NCI-H2107 (cell line): ENCODE data around the gene PNPLA2.

Experiments
- DNase-seq: peaks from one replicate; lab custom pipeline; 2025; lab: John Stamatoyannopoulos, UW

PNPLA2 gene, protein sequence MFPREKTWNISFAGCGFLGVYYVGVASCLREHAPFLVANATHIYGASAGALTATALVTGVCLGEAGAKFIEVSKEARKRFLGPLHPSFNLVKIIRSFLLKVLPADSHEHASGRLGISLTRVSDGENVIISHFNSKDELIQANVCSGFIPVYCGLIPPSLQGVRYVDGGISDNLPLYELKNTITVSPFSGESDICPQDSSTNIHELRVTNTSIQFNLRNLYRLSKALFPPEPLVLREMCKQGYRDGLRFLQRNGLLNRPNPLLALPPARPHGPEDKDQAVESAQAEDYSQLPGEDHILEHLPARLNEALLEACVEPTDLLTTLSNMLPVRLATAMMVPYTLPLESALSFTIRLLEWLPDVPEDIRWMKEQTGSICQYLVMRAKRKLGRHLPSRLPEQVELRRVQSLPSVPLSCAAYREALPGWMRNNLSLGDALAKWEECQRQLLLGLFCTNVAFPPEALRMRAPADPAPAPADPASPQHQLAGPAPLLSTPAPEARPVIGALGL

DNA sequence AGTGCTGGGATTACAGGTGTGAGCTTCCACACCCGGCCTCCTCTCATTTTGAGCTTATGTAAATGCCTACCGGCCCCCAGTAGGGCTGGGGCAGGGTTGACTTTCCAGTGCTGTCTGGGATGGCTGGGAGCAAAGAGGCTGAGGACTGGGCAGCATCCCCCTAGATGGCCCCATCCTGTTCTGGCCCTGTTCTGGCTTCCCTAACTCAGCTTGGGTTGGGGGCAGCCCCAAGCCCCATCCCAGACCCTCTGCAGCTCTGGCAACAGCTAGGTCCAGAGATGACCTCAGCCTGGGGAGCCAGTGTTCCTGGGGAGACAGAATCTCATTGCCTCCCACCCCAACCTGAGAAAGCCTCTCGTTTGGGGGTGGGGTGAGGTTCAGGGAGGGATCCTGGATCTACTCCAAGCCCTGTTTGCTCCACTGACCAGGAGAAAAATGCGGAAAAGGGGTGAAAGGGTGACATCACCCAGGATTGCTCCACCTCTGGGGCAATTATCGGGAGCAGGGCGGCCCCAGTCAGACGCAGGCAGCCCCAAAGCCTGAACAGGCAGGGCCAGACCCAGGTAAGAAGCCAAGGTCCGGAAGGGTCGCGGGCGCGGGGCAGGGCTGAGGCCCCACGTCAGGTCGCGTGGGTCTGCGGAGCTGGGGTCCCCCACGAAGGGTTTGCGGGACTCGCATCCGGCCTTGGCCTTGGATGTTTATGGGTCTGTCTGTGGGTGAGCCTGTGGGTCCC is at the start of gene PNPLA2:
TSS of gene PNPLA2 (plus strand) at position 519 of the 733 bp plus-strand sequence. CDS start 805 bp downstream, outside the sequence.
- no peak for DNase-seq

DNA sequence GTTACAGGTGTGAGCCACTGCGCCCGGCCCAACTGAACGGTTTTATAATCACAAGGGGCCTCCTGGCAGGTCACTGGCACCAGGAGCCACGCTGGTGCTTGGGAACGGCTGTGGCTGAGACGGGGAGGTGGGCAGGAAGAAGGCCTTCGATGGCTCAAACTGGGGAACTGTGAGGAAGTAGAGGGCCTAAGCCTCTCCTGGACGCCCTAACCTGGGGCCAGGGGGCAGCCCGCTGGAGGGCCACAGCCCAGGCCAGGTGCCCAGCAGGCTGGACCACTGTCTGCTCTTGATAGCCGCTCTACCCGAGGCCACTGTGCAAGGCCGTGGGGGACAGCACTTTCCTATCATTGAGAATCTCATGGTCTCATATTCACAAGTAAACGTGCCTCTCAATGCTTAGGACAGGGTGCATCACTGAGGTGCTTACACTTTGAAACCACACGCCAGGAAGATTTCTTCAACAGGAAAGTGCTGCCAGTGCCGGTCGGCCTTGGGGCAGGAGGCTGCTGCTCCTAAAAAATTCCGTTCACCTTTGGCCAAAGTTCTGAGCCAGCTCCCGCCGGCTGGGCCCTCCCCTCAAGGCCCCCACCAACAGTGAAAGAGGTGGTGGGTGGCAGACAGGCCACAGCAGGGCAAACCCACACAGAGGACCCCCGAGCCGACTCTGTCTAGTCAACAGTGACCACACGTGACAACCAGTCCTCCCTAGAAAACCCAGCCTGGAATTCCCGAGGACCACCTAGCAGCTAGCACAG is 48.6 kb upstream of the PNPLA2 start:
- DNase-seq, result no peak

DNA sequence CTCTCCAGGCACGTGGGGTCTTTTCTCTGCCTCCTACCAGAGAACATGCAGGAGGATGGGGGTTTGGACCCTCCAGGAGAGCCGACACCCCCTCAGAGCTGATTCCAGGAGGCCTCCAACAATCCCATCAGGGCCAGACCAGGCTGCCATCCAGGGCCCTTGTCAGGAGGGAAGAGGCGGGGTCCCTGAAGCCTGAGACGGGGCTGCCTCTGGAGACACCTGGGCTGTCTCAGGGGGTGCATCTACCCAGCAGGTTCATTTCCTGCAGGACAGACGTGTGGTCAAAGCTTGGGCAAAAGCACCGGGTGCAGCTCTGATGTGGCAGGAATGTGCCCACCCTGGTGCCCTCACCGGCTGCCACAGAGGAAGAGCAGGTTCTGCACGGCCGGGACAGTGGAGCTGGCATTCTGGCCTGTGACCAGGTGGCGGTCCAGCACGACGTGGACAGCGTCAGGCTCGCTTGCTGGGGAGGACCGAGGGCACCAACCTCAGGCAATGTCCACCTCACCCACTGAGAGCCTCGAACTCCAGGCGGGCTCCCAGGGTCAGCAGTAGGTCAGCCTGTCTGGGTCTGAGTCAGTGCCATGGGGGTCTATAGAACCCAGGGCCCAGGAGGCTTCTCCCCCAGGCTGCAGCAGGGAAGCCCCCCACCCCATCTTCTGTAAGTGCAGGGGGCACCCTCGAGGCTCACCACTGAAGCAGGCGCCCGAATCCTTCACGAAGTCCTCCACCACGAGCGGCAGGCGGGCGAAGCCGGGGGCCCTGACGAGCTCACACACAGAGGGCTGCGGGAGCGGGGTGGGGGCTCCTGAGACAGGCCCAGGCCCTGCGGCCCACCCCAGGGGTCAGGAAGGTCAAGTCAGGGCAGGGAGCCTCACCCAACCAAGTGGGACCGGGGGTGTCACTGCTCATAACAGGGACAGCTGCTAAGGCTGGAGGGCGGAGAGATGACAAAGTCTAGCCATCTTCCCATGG is 47.8 kb upstream of the PNPLA2 start:
- no peak for DNase-seq

DNA sequence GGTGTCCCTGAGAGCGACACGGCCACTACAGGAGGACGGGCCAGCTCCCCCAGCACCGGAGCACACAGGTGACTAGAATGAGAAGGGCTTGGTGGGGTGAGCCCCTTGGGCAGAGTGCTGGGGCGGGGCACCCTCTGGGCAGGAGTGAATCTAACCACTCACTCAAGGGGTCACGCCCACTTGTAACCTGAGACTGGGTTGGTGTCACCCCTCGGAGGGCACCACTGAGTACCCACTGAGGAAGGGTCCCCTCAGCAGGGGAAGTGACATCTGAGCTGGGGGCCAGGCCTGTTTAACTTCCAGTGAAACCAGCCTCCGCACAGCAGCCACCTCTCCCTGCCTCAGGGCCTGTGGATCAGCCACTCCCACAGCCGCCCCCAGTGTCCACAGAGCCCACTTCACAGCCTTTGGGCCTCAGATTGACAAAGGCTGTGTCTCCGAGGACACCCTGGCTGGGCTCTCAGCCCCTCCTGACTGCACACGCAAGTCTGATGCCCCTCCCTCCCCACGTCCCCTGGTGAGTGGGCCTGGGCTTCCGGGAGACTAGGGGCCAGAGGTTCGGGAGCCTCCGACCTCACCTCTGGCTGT is 47.0 kb upstream of the PNPLA2 start:
- no peak for DNase-seq

DNA sequence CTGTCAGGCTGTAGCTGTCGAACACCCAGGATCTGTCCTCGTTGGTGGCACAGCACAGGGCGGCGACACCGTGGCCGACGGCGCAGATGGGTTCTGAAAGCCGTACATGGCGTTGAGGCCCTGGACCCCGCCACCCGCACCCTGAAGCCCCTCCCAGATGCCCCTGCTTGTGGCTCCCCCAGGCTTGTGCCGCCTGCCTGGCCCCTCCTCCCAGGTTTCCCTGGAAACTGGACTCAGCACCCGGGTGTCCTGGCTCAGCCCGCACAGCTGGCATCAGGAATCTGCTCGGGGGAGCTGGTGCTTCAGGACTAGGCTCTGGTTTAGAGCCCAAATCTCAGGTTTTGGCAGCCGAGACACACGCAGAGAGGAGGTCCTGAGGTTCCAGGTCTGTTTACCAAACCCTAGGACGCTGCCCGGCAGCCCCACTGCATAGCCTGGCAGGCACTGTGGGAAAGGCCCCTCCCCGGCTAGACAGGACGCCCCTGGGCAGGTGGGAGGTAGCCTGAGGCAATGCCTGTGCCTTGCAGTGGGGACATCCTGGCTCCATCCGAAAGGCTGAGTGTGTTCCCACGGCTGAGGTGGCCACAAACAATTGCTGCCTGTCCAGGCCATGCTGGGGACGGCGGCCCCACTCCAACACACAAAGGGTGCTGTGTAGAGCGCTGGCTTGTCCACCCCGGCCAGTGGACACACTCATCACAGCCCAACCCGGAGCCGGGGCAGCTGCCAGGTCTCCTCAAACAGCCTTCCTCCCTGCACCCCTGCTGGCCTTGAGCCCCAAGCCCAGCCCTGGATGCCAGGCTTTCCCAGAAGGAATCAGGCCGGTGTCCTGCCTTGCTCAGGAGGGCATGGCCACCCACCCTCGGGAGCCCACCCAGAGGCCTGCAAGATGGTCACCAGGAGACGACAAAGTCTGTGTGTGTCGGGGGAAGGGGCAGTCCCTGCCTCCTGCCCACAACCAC is 46.0 kb upstream of the PNPLA2 start:
- DNase-seq, result no peak

DNA sequence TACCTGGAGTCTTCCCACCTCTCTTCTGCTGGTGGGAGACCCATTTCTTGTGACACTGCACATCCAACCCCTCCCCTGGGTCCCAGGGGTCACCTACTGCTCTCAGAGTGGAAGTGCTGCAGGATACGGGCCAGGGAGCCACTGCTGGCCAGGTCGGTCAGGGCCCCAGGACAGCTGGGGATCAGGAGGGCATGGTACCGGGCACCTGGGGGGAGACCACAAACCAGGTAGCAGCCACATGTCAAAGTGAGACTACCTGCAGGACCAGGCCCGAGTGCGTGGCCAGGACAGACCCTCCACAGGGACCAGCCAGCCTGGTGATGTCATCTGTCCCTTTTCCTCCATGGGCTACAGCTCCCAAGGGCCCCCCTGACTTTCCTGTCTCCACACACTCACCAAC is 45.3 kb upstream of the PNPLA2 start:
- no peak for DNase-seq

DNA sequence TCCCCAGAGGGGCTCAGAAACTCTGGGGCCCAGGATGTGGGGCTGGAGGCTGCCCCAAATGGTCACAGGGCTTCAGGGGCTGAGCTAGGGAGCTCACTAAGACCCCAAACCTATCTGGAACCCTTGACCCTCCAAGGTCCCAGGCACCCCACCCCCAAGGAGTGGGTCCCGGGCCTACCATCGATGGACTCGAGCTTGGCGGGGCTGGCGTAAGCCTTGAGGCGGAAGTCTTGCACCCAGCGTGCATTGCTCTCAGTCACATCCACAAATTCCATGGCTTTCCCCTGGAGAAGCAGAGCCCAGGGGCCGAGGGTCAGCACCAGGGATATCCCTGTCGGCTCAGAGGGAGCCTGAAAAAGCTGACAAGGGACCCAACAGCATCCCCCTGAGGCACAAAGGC is 44.9 kb upstream of the PNPLA2 start:
- no peak for DNase-seq

DNA sequence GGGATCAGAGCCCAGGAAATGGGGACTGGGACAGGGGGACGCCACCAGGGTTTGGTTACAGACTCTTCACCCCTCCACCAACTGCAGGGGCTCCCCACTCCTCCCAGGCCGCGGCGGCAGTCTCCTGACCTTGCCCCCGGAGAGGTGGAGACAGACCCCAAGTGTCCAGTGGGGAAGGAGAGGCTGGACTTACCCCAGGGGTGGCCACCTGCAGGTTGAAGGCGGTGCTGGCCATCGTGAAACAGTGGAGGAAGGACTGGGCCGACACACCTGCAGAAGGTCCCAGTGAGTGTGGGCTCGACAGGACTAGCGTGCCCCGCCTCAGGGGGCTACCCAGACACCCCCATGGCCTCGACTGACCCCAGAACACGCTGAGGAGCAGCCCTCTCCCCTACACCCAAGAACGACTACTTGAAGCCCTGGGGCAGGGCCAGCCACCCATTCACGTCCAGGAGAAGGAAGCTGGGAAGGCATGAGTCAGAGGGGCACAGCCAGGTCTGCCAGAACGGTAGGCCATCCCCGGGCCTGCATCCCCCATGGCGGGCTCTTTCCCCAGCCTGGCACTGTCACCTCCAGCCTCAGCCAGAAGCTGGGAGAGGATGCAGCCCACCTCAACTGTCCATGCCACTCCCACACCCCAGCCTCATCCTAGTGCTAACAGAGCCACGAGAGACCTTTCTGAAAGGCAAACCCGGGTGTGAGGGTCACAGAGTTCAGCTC is 43.7 kb upstream of the PNPLA2 start:
- no peak for DNase-seq

DNA sequence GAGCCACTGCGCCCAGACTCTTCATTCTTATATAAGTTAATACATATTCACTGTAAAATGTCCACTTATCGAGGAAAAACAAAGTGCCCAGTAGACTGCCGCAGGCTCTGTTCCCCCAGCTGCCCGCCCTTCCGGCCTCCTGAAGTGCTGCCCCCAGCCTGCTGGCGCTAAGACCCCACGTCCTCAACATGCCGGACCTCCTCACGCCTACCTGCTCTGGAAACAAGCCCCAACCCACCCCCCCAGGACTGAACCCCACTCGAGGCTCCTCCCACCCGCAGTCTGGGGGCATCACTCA is 42.5 kb upstream of the PNPLA2 start:
- DNase-seq, result no peak

DNA sequence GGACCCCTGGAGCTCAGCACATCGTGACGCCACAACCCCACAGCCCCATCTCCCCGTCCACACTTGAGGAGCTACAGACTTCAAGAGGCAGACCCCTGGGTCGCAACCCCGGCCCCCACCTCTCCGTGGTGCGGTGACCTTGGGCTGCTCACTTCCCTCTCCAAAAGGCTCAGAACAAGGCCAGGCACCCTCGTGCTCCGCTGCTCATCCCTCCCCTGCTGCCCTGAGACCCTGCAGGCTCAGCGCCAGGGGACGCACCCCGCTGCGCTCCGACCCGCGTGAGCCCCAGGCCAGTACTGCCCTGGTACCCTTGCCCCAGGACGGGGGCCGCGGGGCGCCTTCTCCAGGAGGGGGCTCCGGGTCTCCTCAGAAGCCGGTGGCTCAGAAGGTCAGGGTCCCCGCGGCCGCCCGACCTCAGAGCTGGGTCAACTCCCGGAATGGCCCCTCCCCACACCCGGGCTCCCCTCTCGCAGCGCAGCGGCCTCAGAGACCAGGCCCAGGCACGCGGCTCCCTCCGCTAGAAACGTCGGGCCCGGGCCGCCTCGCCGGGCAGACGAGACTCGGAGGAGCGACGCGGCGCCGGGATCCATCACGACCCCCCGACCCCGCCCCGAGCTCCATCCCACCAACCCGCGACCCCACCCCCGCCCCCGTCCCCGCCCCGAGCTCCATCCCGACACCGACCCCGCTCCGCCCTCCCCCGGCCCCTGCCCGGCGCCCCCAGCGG is 42.0 kb upstream of the PNPLA2 start:
- DNase-seq, result no peak

DNA sequence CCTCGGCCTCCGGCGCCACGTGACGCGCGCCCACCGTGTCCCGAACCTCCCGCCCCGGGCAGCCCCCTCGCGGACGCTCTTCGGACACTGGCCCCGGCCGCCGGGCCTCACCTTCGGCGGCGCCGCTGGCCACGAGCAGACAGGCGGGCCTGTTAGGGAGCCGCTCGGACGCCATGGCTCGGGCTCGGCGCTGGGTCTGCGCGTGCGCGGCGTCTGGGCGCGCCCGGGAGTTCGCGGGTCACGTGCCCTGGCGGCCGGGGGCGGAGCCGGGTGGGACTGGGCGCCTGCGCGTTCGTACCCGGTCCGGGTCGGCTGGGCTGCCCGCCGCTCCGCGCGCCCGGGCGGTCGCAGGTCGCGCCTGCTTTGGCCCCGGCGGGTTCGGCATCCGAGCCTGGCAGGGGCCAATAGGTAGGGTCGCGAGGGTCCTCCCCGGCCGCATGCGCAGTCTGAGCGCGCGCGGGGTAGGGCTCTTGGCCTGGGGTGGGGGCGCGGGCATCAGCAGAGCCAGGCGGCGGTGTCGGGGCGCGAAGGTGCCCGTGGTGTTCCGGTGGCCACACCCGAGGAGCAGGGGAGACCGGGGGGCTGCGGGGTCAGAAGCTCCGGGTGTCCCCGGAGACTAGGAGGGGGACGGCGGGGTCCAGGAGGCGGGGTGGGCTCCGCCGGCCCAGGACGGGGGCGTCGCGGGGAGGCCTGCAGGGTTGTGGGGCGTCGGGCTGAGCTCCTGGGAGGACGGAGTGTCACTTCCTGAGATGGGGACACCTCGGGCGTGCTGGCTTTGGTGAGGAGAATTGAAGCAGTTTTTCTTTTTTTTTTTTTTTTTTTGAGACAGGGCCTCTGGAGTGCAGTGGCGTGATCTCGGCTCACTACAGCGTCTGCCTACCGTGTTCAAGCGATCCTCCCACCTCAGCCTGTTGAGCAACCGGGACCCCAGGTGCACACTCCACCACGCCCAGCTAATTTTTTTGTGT is 41.1 kb upstream of the PNPLA2 start, which contains the start of gene GATD1:
TSS of gene GATD1 (minus strand) at position 200 of the 968 bp plus-strand sequence. CDS start at position 175, 25 bp downstream.
- DNase-seq, result peak; percentile 65

DNA sequence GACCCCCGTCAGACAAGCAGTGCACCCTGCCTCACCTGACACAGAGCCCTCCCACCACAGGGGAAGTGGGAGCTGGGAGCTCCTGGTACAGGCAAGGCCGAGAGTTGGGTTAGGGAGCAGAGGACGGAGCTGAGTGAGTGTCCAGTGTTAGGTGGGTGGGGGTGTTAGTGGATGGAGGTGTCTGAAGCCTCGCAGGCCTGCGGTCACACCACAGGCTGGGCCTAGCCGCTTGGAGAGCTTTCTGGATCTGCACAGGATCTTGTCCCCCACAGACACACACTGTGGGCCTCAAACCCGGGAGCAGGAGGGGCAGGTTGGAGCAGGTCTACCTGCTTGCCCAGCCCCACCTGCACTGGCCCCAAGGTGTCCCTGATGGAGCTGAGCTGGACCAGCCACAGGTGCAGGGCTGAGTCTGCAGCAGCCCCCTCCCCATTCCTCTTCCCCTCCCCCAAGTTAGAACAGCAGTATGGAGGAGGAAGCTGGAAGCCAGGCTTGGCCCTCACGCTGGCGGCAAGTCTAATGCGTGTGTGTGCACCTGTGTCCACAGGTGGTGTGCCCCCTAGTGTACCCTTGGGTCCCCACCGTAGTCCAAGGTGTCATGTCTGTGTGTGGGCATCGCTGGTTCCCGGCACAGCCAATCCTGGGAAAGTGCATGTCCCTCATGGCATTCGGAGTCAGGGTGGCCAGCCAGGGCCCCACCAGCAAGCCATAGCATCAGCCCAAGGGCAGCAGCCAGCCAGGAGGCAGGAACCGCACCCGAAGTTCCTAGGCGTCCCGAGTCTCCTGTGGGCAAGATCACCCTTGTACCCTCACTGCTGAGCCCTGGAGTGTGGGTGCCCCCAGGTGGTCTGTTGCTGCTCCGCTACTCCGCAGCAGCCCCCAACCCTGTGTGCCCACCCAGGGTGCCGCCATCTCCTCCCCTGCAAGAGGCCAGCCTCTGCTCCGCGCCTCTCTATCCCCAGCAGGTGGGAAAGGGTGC is 39.4 kb upstream of the PNPLA2 start:
- no peak for DNase-seq

DNA sequence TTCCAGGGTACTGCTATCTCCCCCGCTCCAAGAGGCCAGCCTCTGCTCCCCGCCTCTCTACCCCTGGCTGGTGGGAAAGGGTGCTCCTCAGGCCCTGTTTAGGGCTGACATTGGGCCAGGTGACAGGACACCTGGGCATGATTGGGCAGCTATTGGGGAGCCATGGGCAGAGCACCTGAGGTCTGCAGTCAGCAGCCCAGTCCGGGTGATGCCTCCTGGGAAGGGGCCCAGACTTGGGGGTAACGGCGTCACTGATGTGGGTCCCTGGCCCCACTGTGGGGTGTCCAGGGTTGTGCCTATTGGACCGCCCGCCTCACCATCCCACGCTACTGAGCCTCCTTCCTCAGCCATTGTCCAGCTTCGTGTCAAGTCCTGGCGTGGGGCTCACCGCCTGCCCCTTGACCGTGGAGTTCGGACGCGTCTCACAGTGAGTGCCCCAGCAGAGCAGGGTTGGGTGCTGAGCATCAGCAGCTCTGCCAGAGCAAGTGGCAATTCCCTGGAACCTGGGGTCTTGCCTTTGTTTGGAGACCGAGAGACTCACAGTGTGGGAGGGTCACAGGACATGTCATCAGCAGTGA is 38.7 kb upstream of the PNPLA2 start:
- DNase-seq, result no peak

DNA sequence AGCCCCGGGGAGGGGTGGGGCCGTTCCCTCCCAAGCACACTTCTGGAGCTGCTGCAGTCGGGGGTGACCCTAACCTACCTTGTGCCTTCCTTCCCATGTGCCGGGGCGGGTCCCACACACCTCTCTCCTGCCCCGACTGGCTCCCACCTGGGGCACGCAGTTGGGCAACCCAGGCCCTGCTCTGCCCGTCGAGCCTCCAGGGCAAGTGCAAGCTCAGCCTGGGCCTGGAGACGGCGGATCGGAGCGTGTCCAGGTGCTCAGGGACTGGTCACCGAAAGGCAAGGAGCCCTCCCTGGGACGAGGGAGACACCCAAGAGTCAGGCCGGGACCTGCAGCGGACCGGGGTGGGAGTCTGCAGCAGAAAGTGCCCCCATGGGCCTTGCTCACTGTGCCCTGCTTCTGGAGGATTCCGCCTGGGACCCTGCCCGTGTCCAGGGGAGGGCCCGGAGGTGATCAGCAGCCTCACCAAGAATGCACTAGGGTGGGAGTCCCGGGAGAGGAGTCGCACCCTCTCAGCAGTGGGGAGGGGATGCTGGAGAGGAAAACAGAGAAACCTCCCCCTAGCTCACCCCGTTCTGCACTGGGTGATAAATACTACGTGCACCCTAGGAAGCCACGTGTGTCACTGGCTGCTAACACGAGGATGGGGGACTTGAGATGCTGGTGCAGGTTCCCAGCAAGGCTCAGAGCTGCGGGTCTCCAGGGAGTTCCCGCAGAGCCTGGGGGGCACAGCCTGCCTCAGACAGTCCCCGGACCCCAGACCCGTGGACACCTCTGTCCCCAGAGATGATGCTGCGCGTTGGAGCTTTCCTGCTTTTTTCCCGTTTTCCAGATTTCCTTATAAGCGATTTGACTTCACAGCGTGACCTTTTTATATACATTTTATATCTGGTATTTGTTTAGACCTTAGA is 36.2 kb upstream of the PNPLA2 start:
- DNase-seq, result no peak
